H1 (cell line): ENCODE data around the gene OR2T35. TPM values are rescaled to one million over a fixed set of nuclear protein-coding genes. Genes with fewer than 3 reads are reported as not detected.

Experiments used
- BCL11A ChIP-seq, 2 experiments: IDR thresholded peaks; one replicate each; pipeline ENCODE4 v1.6.1; 2011; ENCODE audit warnings: low read depth in 2 of 2, low read length in 2 of 2, mild to moderate bottlenecking in 2 of 2
- CHD2 ChIP-seq: IDR thresholded peaks from 2 replicates; pipeline ENCODE4 v1.6.1; 2012; ENCODE audit warnings: low read length, improper control_type of control experiment
- GTF2F1 ChIP-seq: IDR thresholded peaks from 2 replicates; pipeline ENCODE4 v1.6.1; 2012; ENCODE audit warnings: low read depth, low read length, improper control_type of control experiment, borderline replicate concordance
- MAFK ChIP-seq: IDR thresholded peaks from 2 replicates; pipeline ENCODE4 v1.6.1; 2012; ENCODE audit warnings: low read depth, mild to moderate bottlenecking, improper control_type of control experiment, low read length
- POLR2A ChIP-seq, 2 experiments: IDR thresholded peaks; 1 replicate in 1 of 2; 2 replicates in 1 of 2; pipeline ENCODE4 v1.6.1; 2011; ENCODE audit warnings: low read depth in 2 of 2, low read length in 2 of 2, mild to moderate bottlenecking in 2 of 2; ENCODE audit errors: control extremely low read depth in 1 of 2
- SIRT6 ChIP-seq: IDR thresholded peaks from one replicate; pipeline ENCODE4 v1.7.1; 2012; ENCODE audit warnings: low read length, inconsistent platforms
- TBP ChIP-seq: IDR thresholded peaks from 2 replicates; pipeline ENCODE4 v1.6.1; 2011; ENCODE audit warnings: low read depth, low read length, improper control_type of control experiment
- polyA plus RNA-seq, 7 experiments: library from polyadenylated mRNA; depleted of rRNA in 3 of 7; stranded (reverse) in 5 of 7; unstranded in 2 of 7; fragments of >200 nt in 5 of 7; fragments of 200-250 nt in 2 of 7; gene quantifications; 1 replicate in 5 of 7; 2 replicates in 1 of 7; 4 replicates in 1 of 7; pipeline versions ENCODE4 v1.2.1 to v1.2.3, GENCODE V29; 2011 to 2013; ENCODE audit warnings: missing spikeins in 2 of 7, mixed read lengths in 2 of 7
- total RNA-seq: library from RNA; stranded (reverse); fragmentation: NEBNext Ultra II Directional; extraction: Animal tissue kit (Norgen Biotek cat#: 25700); gene quantifications from 2 replicates; pipeline ENCODE4 v1.2.1, GENCODE V29; 2021
- TF ChIP-seq, protein P1 (sequence below): fragments of 300-600 bp; sonication (generic); IDR thresholded peaks from 2 replicates; pipeline ENCODE4 v1.7.1; 2012; ENCODE audit warnings: low read length, moderate library complexity, mild to moderate bottlenecking, inconsistent platforms; ENCODE audit not compliant: insufficient replicate concordance

OR2T35 gene
- total and polyA plus RNA-seq, 2 of the 8 experiments (the other 6 are each of a cell fraction or from before 2014, with no cell fraction given) = not detected

DNA sequence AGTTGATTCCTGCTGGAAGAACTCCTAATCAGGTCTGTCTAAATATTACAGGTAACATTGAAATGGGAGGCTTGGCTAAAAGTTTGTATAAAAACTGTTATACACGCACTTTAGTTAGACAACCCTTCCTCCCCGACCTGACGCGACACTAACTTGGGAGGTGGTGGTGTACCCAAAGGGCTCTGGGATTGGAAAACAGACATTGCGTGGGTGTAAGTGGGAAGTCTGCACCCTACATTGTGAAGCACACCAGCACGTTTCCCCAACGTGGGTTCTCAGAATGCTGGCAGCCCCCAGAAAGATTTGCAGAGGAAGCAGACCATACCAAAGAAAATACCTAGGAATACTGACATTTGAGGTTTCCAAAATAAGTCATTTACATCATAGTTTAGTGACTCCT is 27.0 kb downstream of the OR2T35 start (continued):
- TF ChIP-seq POLR2A (IDR thresholded peaks at IDR 0.05; ENCODE audit: control extremely low read depth in 1 of 2, low read depth in 2 of 2, low read length in 2 of 2) = no peak
- TF ChIP-seq, protein P1, sequence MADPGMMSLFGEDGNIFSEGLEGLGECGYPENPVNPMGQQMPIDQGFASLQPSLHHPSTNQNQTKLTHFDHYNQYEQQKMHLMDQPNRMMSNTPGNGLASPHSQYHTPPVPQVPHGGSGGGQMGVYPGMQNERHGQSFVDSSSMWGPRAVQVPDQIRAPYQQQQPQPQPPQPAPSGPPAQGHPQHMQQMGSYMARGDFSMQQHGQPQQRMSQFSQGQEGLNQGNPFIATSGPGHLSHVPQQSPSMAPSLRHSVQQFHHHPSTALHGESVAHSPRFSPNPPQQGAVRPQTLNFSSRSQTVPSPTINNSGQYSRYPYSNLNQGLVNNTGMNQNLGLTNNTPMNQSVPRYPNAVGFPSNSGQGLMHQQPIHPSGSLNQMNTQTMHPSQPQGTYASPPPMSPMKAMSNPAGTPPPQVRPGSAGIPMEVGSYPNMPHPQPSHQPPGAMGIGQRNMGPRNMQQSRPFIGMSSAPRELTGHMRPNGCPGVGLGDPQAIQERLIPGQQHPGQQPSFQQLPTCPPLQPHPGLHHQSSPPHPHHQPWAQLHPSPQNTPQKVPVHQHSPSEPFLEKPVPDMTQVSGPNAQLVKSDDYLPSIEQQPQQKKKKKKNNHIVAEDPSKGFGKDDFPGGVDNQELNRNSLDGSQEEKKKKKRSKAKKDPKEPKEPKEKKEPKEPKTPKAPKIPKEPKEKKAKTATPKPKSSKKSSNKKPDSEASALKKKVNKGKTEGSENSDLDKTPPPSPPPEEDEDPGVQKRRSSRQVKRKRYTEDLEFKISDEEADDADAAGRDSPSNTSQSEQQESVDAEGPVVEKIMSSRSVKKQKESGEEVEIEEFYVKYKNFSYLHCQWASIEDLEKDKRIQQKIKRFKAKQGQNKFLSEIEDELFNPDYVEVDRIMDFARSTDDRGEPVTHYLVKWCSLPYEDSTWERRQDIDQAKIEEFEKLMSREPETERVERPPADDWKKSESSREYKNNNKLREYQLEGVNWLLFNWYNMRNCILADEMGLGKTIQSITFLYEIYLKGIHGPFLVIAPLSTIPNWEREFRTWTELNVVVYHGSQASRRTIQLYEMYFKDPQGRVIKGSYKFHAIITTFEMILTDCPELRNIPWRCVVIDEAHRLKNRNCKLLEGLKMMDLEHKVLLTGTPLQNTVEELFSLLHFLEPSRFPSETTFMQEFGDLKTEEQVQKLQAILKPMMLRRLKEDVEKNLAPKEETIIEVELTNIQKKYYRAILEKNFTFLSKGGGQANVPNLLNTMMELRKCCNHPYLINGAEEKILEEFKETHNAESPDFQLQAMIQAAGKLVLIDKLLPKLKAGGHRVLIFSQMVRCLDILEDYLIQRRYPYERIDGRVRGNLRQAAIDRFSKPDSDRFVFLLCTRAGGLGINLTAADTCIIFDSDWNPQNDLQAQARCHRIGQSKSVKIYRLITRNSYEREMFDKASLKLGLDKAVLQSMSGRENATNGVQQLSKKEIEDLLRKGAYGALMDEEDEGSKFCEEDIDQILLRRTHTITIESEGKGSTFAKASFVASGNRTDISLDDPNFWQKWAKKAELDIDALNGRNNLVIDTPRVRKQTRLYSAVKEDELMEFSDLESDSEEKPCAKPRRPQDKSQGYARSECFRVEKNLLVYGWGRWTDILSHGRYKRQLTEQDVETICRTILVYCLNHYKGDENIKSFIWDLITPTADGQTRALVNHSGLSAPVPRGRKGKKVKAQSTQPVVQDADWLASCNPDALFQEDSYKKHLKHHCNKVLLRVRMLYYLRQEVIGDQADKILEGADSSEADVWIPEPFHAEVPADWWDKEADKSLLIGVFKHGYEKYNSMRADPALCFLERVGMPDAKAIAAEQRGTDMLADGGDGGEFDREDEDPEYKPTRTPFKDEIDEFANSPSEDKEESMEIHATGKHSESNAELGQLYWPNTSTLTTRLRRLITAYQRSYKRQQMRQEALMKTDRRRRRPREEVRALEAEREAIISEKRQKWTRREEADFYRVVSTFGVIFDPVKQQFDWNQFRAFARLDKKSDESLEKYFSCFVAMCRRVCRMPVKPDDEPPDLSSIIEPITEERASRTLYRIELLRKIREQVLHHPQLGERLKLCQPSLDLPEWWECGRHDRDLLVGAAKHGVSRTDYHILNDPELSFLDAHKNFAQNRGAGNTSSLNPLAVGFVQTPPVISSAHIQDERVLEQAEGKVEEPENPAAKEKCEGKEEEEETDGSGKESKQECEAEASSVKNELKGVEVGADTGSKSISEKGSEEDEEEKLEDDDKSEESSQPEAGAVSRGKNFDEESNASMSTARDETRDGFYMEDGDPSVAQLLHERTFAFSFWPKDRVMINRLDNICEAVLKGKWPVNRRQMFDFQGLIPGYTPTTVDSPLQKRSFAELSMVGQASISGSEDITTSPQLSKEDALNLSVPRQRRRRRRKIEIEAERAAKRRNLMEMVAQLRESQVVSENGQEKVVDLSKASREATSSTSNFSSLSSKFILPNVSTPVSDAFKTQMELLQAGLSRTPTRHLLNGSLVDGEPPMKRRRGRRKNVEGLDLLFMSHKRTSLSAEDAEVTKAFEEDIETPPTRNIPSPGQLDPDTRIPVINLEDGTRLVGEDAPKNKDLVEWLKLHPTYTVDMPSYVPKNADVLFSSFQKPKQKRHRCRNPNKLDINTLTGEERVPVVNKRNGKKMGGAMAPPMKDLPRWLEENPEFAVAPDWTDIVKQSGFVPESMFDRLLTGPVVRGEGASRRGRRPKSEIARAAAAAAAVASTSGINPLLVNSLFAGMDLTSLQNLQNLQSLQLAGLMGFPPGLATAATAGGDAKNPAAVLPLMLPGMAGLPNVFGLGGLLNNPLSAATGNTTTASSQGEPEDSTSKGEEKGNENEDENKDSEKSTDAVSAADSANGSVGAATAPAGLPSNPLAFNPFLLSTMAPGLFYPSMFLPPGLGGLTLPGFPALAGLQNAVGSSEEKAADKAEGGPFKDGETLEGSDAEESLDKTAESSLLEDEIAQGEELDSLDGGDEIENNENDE = no peak
- no peak for TF ChIP-seq GTF2F1
- TF ChIP-seq MAFK = no peak
- TF ChIP-seq BCL11A (IDR thresholded peaks at IDR 0.05; ENCODE audit: low read depth in 2 of 2, low read length in 2 of 2) = no peak
- TF ChIP-seq CHD2 = no peak
- no peak for TF ChIP-seq SIRT6
- no peak for TF ChIP-seq TBP
